Uterus (tissue), 2 donors: Measurements from ENCODE around the gene BRCA2.

Source experiments
- POLR2A ChIP-seq, 2 donors: fragments of 450-650 bp; IDR thresholded peaks; one replicate each; pipeline ENCODE4 v1.6.1; 2016; ENCODE audit warnings: antibody characterized with exemption in 2 of 2, mild to moderate bottlenecking in 1 of 2, moderate library complexity in 1 of 2
- TF ChIP-seq, protein P1 (sequence below), 4 experiments: fragments of 200-600 bp in 2 of 4; fragments of 450-650 bp in 2 of 4; sonication (generic) in 2 of 4; IDR thresholded peaks; one replicate each; pipeline ENCODE4 v1.5.1; 2016 to 2019; ENCODE audit warnings: antibody characterized with exemption in 4 of 4, mild to moderate bottlenecking in 2 of 4, moderate library complexity in 1 of 4

DNA sequence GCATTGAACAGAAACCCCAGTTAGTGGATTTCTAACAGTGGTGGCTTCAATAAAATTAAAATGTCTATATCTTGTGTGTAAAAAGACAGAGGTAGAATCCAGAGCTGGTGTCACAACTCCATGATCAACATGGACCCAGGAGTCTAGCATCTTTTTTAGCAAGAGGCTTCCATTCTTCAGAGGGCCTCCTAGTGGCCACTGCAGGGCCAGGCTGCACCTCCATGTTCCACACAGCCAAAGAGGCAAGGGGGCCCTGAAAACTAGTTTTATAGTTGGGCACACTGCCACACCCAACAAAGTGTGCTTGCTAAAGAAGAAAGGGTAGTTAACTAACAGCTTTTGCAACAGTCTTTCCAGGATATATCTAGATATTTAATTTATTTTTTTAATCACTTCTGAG lies 99.7 kb downstream of the BRCA2 start:
- no peak for TF ChIP-seq POLR2A (IDR thresholded peaks at IDR 0.05)
- TF ChIP-seq, protein P1, sequence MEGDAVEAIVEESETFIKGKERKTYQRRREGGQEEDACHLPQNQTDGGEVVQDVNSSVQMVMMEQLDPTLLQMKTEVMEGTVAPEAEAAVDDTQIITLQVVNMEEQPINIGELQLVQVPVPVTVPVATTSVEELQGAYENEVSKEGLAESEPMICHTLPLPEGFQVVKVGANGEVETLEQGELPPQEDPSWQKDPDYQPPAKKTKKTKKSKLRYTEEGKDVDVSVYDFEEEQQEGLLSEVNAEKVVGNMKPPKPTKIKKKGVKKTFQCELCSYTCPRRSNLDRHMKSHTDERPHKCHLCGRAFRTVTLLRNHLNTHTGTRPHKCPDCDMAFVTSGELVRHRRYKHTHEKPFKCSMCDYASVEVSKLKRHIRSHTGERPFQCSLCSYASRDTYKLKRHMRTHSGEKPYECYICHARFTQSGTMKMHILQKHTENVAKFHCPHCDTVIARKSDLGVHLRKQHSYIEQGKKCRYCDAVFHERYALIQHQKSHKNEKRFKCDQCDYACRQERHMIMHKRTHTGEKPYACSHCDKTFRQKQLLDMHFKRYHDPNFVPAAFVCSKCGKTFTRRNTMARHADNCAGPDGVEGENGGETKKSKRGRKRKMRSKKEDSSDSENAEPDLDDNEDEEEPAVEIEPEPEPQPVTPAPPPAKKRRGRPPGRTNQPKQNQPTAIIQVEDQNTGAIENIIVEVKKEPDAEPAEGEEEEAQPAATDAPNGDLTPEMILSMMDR (IDR thresholded peaks at IDR 0.05) = no peak
